OCI-LY7 (cell line): Measurements from ENCODE around the gene PDZRN4. TPM values are rescaled to one million over a fixed set of nuclear protein-coding genes. Genes with fewer than 3 reads are reported as not detected.
"Not testable (repeated sequence)": the region's sequence is repeated elsewhere in the genome, so short reads cannot be mapped to it uniquely, and the experiment has no call there.

Experiments used
- BruUV-seq: library from RNA; stranded (reverse); fragments of 400-500 nt; replicated peaks from 2 replicates; lab custom pipeline; 2021; lab: Mats Ljungman, UMichigan
- CTCF ChIA-PET: fragments of 300-600 bp; sonication (Branson Sonifier 250); formaldehyde crosslinking; loops from one replicate; lab custom pipeline; 2022; ENCODE audit warnings: antibody characterized with exemption; ENCODE audit not compliant: unreplicated experiment; lab: Charles Lee
- POLR2A ChIA-PET: fragments of 300-600 bp; sonication (Branson Sonifier 250); formaldehyde crosslinking; loops from one replicate; lab custom pipeline; 2022; ENCODE audit warnings: antibody characterized with exemption; lab: Charles Lee
- DNase-seq: peaks from one replicate; pipeline ENCODE4 v3.0.0-alpha.2; 2015; ENCODE audit warnings: low spot score
- H2AFZ ChIP-seq: fragments of 200-600 bp; sonication (generic), shearing (Covaris generic); 2 replicates; pipeline ENCODE4 v1.6.1; 2014; ENCODE audit warnings: mild to moderate bottlenecking, antibody characterized with exemption, low read length, moderate library complexity
- H3K27ac ChIP-seq: fragments of 200-600 bp; sonication (generic); 2 replicates; pipeline ENCODE4 v1.5.1; 2014; ENCODE audit warnings: mixed run types, low read depth, mild to moderate bottlenecking, moderate library complexity, low read length, inconsistent platforms; ENCODE audit not compliant: poor library complexity, severe bottlenecking
- H3K36me3 ChIP-seq: fragments of 200-600 bp; sonication (generic); 2 replicates; pipeline ENCODE4 v1.6.1; 2014; ENCODE audit warnings: mild to moderate bottlenecking, antibody characterized with exemption, low read length, moderate library complexity, mixed read lengths; ENCODE audit not compliant: insufficient read depth
- H3K4me1 ChIP-seq: fragments of 200-600 bp; sonication (generic); 2 replicates; pipeline ENCODE4 v1.5.1; 2014; ENCODE audit warnings: mild to moderate bottlenecking, low read length; ENCODE audit not compliant: insufficient read depth, poor library complexity, severe bottlenecking
- H3K4me2 ChIP-seq: fragments of 200-600 bp; sonication (generic); 2 replicates; pipeline ENCODE4 v1.6.1; 2014; ENCODE audit warnings: mild to moderate bottlenecking, low read length
- H3K4me3 ChIP-seq: fragments of 200-600 bp; sonication (generic); 2 replicates; pipeline ENCODE4 v1.5.1; 2014; ENCODE audit warnings: mild to moderate bottlenecking, low read depth, low read length; ENCODE audit not compliant: poor library complexity, severe bottlenecking
- H3K79me2 ChIP-seq: fragments of 200-600 bp; sonication (generic); 2 replicates; pipeline ENCODE4 v1.6.1; 2016; ENCODE audit warnings: low read depth, mild to moderate bottlenecking, low read length, moderate library complexity, mixed read lengths; ENCODE audit not compliant: insufficient read depth
- H3K9me2 ChIP-seq: fragments of 200-600 bp; sonication (generic); 2 replicates; pipeline ENCODE4 v1.6.1; 2016; ENCODE audit warnings: mild to moderate bottlenecking, low read length, mixed read lengths; ENCODE audit not compliant: insufficient read depth
- H3K9me3 ChIP-seq: fragments of 200-600 bp; sonication (generic); 2 replicates; pipeline ENCODE4 v1.6.1; 2014; ENCODE audit warnings: mild to moderate bottlenecking, mixed run types, low read length, mixed read lengths
- H4K20me1 ChIP-seq: fragments of 200-600 bp; sonication (generic); 2 replicates; pipeline ENCODE4 v1.6.1; 2014; ENCODE audit warnings: mild to moderate bottlenecking, antibody characterized with exemption, low read length, moderate library complexity, mixed read lengths; ENCODE audit not compliant: insufficient read depth
- CTCF ChIP-seq: fragments of 200-600 bp; sonication (generic); conservative IDR thresholded peaks from 2 replicates; pipeline ENCODE4 v1.5.1; 2014; ENCODE audit warnings: mild to moderate bottlenecking, antibody characterized with exemption, low read length, moderate library complexity, mixed read lengths
- EZH2phosphoT487 ChIP-seq: fragments of 200-600 bp; sonication (generic); IDR thresholded peaks from 2 replicates; pipeline ENCODE4 v1.6.1; 2018; ENCODE audit warnings: low read depth, borderline replicate concordance, mild to moderate bottlenecking, mixed run types, antibody characterized with exemption, low read length, moderate library complexity, mixed read lengths
- intact Hi-C: fragments of 100-400 bp; cut with micrococcal nuclease; formaldehyde crosslinking; loops from one replicate; pipeline ENCODE4 v1.10.0; 2022; ENCODE audit not compliant: unreplicated experiment
- total RNA-seq, 2 experiments: library from RNA; depleted of rRNA in 1 of 2; stranded (reverse); fragments of >200 nt in 1 of 2; shearing (Covaris generic) in 1 of 2; gene quantifications; 2 replicates each; pipeline ENCODE4 v1.2.3, GENCODE V29; 2014 to 2022

PDZRN4 gene
- total RNA-seq, 2 experiments from 2014 or later: 6.8 to 16.8 TPM

GRCh38 chr12:41189395-41190251 is 1.5 kb downstream of the PDZRN4 start:
- no peaks in the 10 kb centered on the region for H3K4me1 ChIP-seq
- no TSS peak for BruUV-seq
- TF ChIP-seq CTCF: no peak
- H3K36me3 ChIP-seq: no peaks in the 10 kb centered on the region
- no peaks in the 10 kb centered on the region for H3K79me2 ChIP-seq
- no peak overlapping the region for H3K4me2 ChIP-seq
- no peak overlapping the region for H3K27ac ChIP-seq
- ChIA-PET CTCF (no interaction called here), POLR2A (no interaction called here)
- no peaks in the 10 kb centered on the region for H4K20me1 ChIP-seq
- H2AFZ ChIP-seq: no peak overlapping the region
- no peak overlapping the region for H3K4me3 ChIP-seq
- H3K9me2 ChIP-seq: no peaks in the 10 kb centered on the region
- intact Hi-C loops: no loop called here
- H3K9me3 ChIP-seq: no peaks in the 10 kb centered on the region
- no peak for DNase-seq

GRCh38 chr12:41190338-41190737 is 2.2 kb downstream of the PDZRN4 start:
- no TSS peak for BruUV-seq
- no peaks in the 10 kb centered on the region for H3K9me3 ChIP-seq
- no peaks in the 10 kb centered on the region for H3K4me1 ChIP-seq
- no peaks in the 10 kb centered on the region for H3K79me2 ChIP-seq
- H2AFZ ChIP-seq: no peak overlapping the region
- H3K27ac ChIP-seq: no peak overlapping the region
- peak; percentile 66 for TF ChIP-seq CTCF
- no peak for TF ChIP-seq EZH2phosphoT487
- POLR2A ChIA-PET: no interaction called here
- no peaks in the 10 kb centered on the region for H3K36me3 ChIP-seq
- CTCF ChIA-PET: no interaction called here
- intact Hi-C loops: no loop called here
- H3K4me3 ChIP-seq: no peak overlapping the region
- no peaks in the 10 kb centered on the region for H3K9me2 ChIP-seq
- no peak overlapping the region for H3K4me2 ChIP-seq
- DNase-seq: no peak
- no peaks in the 10 kb centered on the region for H4K20me1 ChIP-seq

- DNase-seq, intact Hi-C loops, H3K36me3 ChIP-seq, CTCF ChIA-PET, BruUV-seq, H3K9me2 ChIP-seq, H3K4me2 ChIP-seq, H3K9me3 ChIP-seq, H3K79me2 ChIP-seq, H4K20me1 ChIP-seq, H2AFZ ChIP-seq, H3K4me3 ChIP-seq, H3K4me1 ChIP-seq, H3K27ac ChIP-seq: not testable (repeated sequence)
- POLR2A ChIA-PET: interaction anchor here (2.3 kb wide), 1 partner anchor 14 kb away, joined by 5 read pairs; no protein-coding TSS in a partner anchor
Measured at GRCh38 chr12:41191549-41191948, 3.4 kb downstream of the PDZRN4 start.
